Renal cortical epithelial cell (primary cell): Measurements from ENCODE around the gene LRMDA. TPM values are rescaled to one million over a fixed set of nuclear protein-coding genes. Genes with fewer than 3 reads are reported as not detected.

Experiments used
- DNase-seq: peaks from one replicate; pipeline ENCODE4 v3.0.0-alpha.2; 2011; ENCODE audit warnings: low read depth
- total RNA-seq: library from RNA; depleted of rRNA; stranded (reverse); fragments of >200 nt; gene quantifications from 2 replicates; pipeline ENCODE4 v1.2.3, GENCODE V29; 2014

The LRMDA gene
- total RNA-seq, 1 donor from 2014 or later: 11.7 TPM

DNA sequence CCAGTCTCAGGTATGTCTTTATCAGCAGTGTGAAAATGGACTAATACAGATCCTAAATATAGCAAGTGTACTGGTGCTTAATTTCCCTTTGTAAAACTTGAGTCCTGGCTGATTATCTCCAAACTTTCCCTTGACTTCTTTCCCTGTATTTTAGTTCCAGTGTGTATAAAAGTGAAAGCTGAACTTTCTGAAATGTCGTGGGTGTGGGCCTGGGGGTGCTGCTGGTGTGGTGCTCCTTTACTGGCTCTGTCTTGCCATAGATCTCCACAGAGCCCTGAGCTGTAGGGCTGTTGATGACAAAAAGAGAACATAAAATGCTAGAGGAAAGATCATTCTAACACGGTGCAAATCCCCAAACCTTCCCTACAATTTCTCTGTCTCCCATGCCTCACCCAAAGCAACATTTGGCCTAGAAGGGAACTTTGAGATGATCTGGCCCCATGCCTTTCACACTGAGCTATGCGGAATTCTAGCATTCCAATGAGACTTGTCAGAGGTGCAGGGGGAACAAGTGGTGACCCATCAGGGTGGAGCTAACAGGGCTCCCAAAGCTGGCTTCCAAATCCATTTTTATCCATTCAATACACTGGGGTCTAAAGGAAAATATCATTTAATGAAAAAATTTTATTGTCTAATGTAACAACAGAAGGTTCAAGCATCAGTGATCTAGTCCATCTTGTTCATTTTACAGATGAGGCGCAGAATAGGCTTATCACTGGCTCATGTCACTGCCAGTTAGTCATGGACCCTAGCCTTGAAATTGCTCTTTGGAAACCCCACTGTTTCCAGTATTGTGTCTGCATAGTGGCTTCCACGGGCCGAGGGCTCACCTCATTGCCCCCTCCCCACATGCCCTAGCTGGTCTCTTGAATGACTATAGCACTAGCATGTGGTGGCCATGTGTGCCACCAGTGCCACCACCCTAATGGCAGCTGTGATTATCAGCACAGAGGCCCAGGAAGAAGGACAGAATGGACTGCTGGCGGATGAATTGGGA is 1000.9 kb downstream of the LRMDA start:
- peak; percentile 58 for DNase-seq

DNA sequence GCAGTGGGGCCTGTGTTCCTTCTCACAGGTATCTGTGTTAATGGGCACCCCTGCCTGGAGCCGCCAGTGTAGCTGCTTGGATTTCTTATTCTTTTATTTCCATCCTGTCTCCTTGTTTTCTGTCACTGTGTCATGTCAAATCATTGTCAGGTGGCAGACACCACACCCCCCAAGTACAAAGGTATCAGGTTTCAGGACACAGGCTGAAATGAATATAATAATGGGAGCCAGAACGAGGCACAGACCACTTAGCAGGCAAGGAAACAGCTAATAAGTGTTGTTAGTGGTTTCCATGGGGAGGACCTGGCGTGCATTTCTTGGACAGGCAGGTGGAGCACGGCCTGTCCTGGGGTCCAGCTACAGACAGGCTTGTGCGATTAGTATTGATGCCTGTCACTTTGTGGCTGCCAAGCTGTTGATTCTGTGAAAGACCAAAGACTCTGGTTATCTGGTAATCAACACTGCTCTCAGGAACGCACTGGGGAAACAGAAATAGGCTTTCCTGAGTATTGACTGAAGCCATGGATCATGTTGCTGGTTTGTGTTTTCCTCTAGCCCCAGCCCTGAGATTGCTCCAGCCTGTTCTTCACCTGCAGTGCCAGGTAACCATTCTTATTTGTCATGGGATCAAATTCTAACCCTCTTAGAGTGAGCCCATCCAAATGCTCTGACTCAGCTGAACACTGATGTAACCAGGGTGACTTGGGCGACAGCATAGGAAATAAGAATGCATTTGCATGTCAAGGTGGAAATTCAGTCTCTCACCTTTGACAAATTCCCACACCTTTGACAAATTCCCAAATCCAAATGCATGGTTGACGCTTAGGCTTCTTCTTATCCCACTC is 1002.0 kb downstream of the LRMDA start:
- DNase-seq: no peak

DNA sequence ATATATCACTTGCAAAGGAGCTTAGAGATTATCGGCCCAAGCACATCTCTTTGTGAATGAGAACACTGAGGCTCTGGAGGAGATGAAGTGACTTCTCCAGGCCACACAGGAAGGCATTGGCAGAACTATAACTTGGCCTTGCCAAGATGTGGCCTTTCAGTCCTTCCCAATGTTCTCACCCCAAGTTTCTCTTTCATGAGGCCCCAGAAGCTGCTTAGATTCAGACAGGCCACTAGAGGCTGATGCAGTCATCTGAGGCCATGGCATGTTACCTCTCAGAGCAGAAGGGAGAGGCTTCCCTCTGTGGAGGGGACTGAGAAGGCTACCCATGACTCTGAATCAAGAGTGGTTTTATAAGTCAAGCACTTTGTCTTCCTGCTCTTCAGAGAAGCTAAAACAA is 1003.7 kb downstream of the LRMDA start:
- no peak for DNase-seq

DNA sequence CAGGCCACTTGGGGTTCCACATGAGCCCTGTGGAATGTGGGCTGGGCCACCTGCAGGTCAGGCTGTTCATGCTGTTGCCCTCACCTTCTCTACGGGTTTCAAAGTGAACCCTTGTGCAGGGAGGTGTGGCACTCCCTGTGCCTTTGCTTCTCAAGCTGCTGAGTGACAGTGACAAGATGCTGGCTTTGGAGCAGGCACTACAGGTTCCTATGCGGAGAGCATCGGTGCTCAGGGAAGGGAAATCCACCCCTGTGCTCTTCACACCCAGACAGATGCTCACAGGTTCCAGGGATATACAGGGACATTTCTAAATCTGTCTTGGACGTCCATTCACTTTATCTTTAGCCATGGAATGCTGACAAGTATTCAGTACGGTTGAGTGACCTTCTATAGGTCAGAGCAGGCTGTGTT is 1005.0 kb downstream of the LRMDA start:
- no peak for DNase-seq

DNA sequence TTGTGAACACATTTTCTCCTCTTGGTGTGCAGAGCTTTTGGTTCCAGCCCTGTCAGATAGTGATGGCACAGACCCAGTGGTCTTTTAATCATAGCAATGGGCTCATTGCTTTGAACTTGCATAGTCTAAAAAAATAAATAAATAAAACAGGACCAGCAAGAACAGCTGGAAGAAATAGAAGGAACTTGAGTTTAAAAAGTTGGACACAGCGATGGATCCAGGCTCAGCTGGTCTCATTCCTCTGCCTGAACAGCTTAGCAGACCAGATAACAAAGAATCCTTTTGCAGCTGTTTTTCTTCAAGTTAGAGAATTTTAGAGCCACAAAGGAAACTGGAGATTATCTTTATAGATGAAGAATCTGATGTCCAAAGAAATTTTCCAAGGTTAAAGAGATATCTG is 1005.6 kb downstream of the LRMDA start:
- no peak for DNase-seq

DNA sequence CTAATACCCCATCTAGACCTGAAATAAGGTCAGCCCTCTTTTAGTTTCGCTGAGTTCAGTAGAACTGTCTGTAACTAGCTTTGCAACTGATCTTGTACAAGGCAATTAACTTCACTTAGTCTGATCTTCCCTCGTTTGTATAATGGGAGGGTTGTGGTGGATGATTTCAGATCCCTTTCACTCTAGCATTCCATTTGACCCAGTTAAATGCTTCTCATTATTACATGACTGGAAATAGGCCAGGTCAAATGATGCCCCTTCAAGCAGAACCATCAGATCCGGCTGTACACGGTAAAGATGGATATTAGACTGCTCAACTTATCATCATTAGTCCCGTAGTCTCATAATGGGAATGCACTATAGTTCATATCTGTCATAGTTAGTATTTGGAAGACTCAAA is 1009.0 kb downstream of the LRMDA start:
- DNase-seq: peak; percentile 20

DNA sequence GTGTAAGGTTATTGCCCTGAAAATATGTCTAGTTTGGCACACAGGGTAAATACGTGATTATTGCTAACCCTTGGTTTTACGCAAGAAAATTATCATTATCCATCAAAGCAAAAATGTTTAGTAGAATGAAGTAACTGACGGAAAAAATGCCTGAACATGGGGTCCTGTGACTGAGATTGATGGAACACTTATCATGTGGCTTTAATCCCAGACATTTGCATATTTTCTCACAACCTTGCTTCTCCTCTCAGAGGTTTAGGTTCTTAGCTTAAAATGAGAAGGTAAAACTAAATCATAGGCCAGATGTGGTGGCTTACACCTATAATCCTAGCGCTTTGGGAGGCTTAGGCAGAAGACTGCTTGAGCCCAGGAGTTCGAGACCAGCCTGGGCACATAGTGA is 1010.7 kb downstream of the LRMDA start:
- DNase-seq: no peak

DNA sequence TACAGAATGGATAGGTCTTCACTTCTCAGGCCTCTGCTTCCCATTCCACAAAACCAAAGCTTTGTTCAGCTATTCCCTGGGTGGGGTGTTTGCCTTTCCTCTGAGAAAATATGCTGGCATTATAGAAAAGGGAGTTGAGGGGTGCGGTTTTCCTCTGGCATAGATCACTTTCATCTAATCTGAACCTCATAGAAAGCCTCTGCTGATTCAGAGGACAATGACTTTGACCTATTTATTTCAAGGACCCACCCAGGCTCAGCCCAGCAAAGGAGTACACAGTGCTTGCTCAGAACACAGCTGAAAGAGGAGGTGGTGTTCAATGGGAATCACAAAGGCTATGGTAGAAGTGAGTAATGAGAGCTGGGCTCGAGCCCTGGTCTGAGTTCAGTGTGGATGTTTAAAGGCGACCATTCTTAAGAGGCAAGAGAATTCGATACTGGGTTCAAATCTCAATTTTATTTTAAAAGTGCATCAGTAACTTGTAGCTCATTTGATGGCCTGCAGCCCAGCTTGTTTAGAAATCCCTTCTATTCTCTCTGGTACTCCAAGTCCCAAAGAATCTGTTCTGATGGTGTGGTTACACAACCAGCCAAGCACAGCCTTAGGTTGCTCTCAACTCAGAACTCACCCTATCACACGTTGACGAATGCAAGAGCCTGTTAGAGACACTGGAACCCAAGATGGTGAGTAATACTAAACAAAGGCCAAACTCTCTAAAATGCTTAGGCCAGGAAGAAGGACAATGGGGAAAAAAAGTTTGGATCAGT is 1012.8 kb downstream of the LRMDA start:
- peak; percentile 64 for DNase-seq

DNA sequence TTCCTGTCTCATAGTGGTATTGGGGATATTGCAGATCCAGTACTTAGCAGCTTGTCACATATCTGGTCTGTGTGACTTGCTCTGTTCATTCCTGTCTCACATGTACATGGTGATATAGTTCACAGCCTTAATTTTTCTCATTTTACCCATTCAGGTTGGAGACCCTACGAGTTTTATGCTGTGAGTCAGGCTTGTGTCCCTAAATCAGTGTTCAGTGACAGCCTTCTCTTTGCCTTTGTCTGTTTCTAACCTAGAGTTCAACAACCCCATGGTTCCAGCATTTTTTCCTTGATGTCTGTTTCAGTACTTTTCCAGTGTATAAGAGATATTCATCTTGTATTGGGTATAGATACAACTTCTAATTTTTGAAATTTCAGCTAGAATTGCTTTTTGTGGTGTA is 1016.2 kb downstream of the LRMDA start:
- DNase-seq: no peak

DNA sequence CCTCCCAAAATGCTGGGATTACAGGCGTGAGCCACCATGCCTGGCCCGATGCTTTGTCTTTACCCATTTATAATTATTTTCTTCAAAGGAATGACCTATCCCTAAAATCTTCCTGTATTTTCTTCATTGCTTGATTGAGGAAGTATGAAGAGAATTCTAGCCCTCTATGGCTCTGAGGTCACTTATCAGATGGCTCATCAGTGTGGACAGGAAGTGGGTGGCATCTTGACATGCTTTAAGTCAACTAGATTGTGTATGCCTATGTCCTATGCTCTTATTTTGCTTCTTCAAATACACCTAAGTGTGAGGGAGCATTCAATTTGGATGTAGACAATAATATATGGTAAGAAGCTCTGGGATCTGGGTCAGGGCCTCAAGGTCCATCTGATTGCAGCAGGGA is 1020.5 kb downstream of the LRMDA start:
- DNase-seq: no peak

DNA sequence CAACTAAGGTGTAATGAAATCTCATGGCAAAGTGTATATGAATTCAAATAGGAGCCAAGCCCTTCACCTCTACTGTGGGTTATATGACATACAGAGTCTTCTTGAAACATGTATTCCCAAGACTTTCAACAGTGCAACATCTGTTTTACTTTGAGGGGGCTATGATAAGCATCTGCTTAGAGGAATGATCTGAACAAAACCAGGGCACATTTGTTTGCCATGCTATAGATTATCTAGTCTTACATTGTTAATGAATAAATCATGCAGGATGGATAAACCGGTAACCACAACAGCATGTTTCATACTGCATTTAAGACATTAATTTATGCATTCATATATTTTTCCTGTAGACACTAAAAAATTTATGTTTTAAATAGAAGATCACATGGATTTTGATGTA is 1021.9 kb downstream of the LRMDA start:
- DNase-seq: no peak

DNA sequence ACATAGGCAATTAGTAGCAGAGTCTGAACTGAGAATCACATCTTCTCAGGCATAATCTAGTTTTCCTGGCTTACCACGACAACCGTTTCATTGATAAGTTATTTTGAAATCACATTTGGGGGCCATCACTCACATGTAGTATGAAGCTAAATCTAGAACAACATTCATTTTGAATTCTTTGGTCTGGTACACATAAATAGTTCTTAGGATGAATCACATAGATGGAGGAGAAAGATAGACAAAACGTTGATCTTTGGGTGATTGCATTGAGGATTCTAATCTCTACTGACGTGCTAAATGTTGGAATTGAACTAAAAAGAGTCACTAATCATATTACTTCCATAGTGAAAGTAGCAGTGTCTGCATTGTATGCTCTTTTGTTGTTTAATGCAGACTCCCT is 1022.6 kb downstream of the LRMDA start:
- DNase-seq: no peak

DNA sequence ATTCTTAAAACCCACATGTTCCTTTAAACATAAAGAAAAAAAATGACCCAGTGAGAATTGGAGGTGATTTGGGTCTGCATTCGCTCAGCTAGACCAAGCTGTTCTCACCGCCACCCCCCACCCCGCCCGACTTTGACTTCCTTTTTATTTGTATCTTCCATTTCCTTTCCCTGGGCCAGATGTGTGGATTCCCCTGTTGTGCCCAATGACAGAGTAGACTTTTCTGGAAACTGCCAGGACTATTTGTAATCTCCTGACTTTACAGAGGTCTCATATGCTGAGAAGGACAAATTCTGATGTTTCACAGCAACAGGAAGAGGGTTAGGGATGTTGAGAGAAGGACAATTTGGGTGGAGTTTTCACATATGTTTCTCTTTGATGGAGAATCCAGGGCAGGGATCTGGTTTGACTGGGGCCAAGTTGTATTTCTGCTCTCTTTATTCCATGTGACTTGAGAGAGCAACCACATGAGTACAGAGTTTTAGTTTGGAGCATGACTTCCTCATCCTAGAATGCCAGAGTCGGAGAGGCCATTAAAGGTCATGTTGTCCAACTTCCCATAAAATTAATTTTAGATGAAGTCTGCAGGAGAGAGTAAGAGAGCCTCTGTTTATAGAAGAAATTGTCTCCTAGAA is 1023.2 kb downstream of the LRMDA start:
- no peak for DNase-seq

DNA sequence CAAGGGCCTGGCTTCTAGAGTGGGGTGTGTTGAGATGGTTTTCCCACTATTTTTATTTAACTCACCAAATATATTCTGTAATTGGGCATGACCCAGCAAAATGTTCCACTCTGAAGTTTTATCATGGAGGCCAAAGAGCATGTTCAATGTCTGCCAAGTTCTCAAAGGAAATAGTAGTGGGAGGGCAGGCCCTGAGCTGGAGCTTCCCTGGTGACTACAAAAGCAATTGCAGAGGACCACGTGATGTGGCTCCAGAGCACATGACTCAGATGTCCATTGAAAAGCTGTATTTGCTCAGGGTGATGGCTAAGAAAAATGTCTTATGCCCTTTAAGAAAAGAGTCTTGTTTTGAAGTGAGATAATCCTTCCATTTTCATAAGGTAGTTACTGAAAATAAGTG is 1024.8 kb downstream of the LRMDA start:
- DNase-seq: no peak

DNA sequence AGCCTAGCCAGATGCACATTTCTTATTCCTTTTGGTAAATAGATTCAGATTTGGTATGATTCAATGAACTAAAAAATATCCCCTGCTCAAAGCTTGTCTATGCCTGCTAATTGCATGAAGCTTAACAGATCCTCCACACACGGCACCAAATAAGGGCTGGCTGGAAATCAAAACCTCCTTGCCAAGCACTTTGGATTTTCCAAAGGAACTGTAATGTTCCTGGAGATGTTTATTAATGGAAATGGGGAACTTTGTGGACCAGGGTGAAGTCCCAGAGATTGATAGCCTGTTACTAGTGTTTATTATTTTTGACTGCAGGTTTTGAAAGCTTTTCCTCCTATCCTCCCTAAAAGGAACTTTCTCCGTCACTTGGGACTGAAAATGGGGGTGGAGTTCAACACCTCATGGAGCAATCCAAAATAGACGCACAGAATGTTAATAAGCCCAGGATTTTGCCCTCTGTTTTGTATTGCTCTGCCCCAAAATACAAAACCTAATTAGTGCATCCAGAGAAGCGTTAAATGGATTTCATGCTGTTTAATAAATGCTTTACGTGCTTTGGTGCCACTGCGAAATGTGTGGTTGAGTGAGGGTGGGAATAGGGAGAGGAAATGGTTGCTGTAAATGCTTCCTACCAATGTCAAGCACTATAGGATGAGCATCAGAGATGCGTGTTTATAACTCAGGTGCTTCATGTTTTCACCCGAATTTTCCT is 1027.7 kb downstream of the LRMDA start:
- no peak for DNase-seq

DNA sequence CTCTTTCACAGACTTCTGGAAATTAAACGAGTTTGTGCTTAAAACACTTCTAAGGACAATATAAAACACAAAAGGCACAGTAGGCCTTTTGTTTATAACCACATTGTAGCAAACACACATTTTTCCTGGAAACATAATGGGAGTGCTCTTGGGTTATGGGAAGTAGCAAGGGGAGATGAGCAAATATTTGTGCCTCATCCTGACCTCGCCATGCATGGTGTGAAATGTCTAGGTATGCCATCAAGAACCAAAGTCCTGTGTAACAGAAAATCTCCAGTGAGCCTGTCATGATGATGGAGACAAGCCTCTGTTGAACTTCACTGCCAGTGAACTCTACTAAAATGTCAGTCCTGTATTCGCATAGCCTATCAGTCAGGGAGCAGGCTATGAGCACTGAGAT is 1029.6 kb downstream of the LRMDA start:
- no peak for DNase-seq

DNA sequence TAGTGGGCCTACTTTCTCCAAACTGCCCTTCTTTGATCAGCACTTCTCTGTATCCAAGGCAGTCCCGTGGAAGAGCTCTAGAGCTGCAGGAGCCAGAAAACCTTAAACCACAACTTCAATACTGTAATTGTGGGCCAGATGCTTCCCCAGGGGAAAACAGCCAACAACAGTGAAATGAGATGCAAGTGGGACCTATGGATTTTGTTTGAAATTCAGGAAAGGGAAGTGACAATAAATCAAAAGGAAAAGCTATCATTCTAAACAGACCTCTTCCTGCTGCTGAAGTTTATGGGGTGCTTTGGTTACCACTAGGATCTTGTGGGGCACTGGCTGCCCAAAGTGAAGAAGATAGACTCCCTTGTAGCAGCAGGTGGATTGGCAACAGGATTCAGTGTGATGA is 1031.7 kb downstream of the LRMDA start:
- no peak for DNase-seq

DNA sequence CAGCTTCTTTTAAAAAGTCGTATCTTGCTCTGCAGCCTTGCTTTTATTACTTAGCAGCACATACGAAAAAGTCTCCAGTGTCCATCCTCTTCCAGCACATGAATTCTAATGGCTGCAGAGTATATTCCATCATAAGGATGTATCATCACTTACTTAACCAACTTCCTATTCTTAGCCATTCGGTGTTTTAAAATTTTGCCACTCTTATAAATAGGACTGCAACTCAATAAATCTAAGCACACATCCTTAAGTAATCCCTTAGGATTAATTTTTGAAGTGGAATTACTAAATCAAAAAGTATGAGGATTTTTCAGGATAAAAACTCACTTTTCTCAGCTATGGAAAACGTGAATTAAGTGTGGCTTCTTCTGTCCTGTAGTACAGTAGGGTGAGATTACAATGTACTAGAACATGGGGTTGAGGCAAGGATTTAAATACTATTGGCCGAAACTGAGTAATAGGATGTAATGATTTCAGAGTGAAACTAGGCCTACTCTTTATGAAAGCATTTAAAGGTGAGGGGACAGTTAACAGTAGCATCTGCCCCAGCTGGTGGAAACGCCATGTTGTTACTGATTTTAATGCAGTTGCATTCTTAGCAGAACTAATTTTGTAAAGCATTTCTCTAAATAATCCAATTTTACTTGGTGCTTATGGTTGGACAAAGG is 1035.5 kb downstream of the LRMDA start:
- DNase-seq: no peak

DNA sequence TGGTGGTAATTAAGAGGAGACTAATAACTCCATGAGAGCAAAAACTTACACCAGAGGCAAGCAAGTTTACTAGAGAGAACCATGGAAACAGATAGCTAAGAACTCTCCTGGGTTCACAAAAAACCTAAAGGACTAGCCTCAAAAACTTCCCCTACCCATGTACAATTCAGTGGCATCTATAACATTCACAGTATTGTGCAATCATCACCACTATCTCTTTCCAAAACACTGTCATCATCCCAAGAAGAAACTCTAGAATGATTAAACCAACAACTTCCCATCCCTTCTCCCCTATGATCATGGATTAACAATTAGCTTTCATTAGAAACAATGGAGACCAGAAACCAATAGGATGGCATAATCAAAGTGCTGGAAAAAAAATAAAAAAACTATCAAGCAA is 1038.3 kb downstream of the LRMDA start:
- peak; percentile 24 for DNase-seq

DNA sequence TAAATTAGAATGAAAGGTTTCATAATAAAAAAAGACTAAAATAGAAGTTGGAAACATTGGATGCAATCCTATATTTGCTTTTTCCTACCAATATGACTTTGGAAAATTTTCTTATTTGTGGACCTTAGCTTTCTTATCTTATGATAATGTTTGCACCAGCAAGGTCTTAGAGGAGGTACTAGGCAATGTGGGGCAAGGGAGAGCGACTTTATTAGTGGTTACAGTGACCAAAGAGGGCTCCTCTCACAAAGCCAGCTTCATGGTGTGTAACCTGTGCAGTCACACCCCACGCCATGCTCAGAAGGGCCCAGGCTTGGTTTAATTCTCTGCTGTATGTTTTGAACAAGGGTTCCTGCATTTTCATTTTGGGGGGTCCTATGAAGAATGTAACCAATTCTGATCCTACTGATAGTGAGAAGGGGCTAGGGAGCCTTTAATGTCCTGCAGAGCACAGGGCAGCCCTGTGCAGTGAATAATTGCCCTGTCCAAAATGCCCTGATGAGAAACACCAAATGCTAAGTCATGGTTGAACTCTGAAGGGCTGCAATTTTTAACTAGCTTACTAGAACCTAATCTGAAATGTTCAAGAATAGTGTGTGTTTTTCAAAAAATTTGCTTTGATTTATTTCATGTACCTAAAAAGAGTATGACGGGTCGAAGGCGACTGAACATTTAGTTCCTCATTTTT is 1047.8 kb downstream of the LRMDA start:
- DNase-seq: no peak
